Stimulated activated naive B cell treated with anti-CD40 and anti-IgM and Interleukin-4, amounts not matched to agents 10 μg/mL and 1 μg/mL and 100 μg/mL, for 72 hours (primary cell): ENCODE results near the gene GRIN2B.

Experiments
- ATAC-seq, 2 donors: fragments of 150-1000 bp; cut with Tn5 transposase; replicated peaks; 2 replicates each; pipeline ENCODE4 v1.10.0; 2021; ENCODE audit warnings: moderate library complexity in 1 of 2
- DNase-seq: peaks from one replicate; pipeline ENCODE4 v3.0.0; 2021
- H3K27ac Mint-ChIP-seq: one replicate; pipeline ENCODE4 v1.8.0; 2022; ENCODE audit warnings: mild to moderate bottlenecking, mixed read lengths
- H3K27me3 Mint-ChIP-seq, 2 donors: one replicate each; pipeline ENCODE4 v1.8.0; 2022; ENCODE audit warnings: mixed read lengths in 2 of 2
- H3K36me3 Mint-ChIP-seq, 2 donors: one replicate each; pipeline ENCODE4 v1.8.0; 2022; ENCODE audit warnings: mixed read lengths in 2 of 2, mild to moderate bottlenecking in 1 of 2
- H3K4me1 Mint-ChIP-seq, 2 donors: one replicate each; pipeline ENCODE4 v1.8.0; 2022; ENCODE audit warnings: mixed read lengths in 2 of 2, mild to moderate bottlenecking in 1 of 2
- H3K4me3 Mint-ChIP-seq, 2 donors: one replicate each; pipeline ENCODE4 v1.8.0; 2022; ENCODE audit warnings: mild to moderate bottlenecking in 2 of 2, mixed read lengths in 2 of 2, moderate library complexity in 1 of 2
- H3K9me3 Mint-ChIP-seq, 2 donors: one replicate each; pipeline ENCODE4 v1.8.0; 2022; ENCODE audit warnings: mixed read lengths in 2 of 2, mild to moderate bottlenecking in 1 of 2

GRIN2B gene

GRCh38 chr12:13976028-13976584, 5.3 kb downstream of the GRIN2B start:
- Mint-ChIP-seq H3K27ac (no peak overlapping the region), H3K9me3 (no peaks in the 10 kb centered on the region), H3K4me1 (peaks cover 8 to 13% of the 10 kb centered on the region in 2 donors), H3K4me3 (no peak overlapping the region), H3K36me3 (no peaks in the 10 kb centered on the region), H3K27me3 (peaks cover 58 to 75% of the 10 kb centered on the region in 2 donors)
- DNase-seq (no peak), ATAC-seq (no peak)

DNA sequence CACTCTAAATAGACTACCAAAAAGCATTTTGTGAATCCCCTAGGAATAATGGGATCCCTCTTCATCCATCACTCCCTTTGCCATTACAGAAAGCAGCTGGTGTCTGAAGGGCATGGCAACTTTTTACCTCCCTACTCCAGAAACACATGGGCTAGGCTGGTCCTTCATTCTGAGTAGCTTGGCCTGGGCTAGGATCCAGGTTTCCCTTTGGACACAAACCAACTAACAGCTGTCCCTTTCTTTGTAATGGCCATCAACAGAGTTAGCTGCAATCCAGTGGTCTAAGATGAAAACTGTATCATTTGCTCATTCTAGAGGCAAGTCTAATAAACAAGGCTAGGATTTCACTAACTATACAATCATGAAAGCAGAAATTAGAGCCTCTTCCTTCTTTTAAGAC, 7.4 kb downstream of the GRIN2B start:
- Mint-ChIP-seq H3K4me3 (no peak overlapping the region), H3K27ac (no peak overlapping the region), H3K4me1 (no peaks in the 10 kb centered on the region), H3K36me3 (no peaks in the 10 kb centered on the region), H3K27me3 (peaks cover 37 to 61% of the 10 kb centered on the region in 2 donors), H3K9me3 (no peaks in the 10 kb centered on the region)
- ATAC-seq: no peak
- DNase-seq: no peak

- H3K9me3 Mint-ChIP-seq: no peaks in the 10 kb centered on the region
- no peak overlapping the region for H3K27ac Mint-ChIP-seq
These were observed 10.6 kb downstream of the GRIN2B start for GRCh38 chr12:13970803-13971202.

DNA sequence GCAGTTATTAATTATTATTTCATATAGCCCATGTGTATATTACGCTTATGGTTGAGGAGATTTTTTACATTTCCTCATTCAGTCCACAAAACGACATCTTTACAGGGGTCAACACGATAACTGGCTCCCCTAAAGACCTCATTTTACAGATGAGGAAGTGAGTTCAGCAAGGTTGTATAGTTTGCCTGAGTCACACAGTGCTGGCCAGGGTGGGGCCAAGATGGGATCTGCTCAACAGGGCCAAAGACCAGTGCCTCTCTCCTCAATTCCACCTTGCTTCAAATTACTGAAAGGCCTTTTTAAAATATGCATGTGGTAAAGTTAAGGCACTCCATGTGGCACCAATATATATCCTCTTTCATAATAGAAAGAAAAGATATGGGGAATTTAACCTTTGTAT, 13.1 kb downstream of the GRIN2B start:
- Mint-ChIP-seq H3K4me3 (no peak overlapping the region), H3K9me3 (no peaks in the 10 kb centered on the region), H3K27ac (no peak overlapping the region), H3K27me3 (peaks cover 18 to 29% of the 10 kb centered on the region in 2 donors), H3K36me3 (no peaks in the 10 kb centered on the region), H3K4me1 (no peaks in the 10 kb centered on the region)
- ATAC-seq (no peak), DNase-seq (no peak)

More at GRCh38 chr12:13970803-13971202, 10.6 kb downstream of the GRIN2B start:
- no peak for ATAC-seq
- Mint-ChIP-seq H3K27me3 (peaks cover 14 to 30% of the 10 kb centered on the region in 2 donors), H3K4me3 (no peak overlapping the region), H3K4me1 (no peaks in the 10 kb centered on the region), H3K36me3 (no peaks in the 10 kb centered on the region)
- no peak for DNase-seq

- Mint-ChIP-seq H3K36me3 (no peaks in the 10 kb centered on the region), H3K9me3 (no peaks in the 10 kb centered on the region), H3K27me3 (peaks cover 29 to 30% of the 10 kb centered on the region in 2 donors), H3K27ac (no peak overlapping the region), H3K4me1 (no peaks in the 10 kb centered on the region), H3K4me3 (no peak overlapping the region)
- ATAC-seq: no peak
- no peak for DNase-seq
These were observed 16.7 kb downstream of the GRIN2B start for GRCh38 chr12:13964666-13965065.

DNA sequence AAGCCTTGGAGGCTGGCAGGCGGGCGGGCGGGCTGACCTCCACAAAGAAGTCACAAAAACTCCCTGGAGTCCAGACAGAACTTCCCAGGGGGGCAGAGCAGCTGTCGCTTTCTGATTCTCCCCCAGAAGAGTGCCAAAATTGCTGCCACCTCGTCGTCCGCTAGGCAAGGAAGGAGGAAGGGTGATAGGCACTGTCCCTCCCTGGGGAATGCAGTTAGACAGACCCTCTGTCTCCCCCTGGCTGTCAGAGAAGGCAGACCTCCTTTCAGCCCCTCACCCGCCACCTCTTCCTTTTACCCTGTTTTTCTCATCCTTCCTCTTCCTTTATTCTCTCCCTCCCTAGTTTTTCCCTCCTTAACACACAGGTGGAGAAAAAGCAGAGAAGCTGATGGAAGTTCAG, 18.7 kb downstream of the GRIN2B start:
- no peaks in the 10 kb centered on the region for H3K36me3 Mint-ChIP-seq
- H3K4me3 Mint-ChIP-seq: no peak overlapping the region
- H3K27me3 Mint-ChIP-seq: peaks cover 41 to 43% of the 10 kb centered on the region in 2 donors
- no peak overlapping the region for H3K27ac Mint-ChIP-seq
- H3K9me3 Mint-ChIP-seq: no peaks in the 10 kb centered on the region
- DNase-seq (no peak), ATAC-seq (no peak)
- H3K4me1 Mint-ChIP-seq: no peaks in the 10 kb centered on the region

DNA sequence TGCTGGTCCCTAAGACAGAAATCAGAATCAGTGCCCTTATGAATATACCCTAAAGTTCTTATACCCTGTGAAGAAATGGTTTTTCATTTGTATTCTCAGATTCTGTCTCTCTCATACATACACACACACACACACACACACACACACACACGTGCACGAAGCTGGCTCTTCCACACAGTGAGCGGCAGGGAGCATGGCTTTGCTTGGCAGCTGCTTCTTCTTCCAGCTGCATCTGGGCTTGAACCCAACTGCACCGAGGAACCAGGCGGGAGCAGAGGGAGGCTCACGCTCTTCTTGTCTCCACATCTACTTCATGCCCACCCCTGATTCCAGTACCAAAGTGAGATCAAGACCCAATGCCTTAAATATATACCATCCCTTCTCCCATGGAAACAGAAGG, 19.4 kb downstream of the GRIN2B start:
- no peaks in the 10 kb centered on the region for H3K36me3 Mint-ChIP-seq
- no peak for ATAC-seq
- H3K27me3 Mint-ChIP-seq: peaks cover 41 to 43% of the 10 kb centered on the region in 2 donors
- DNase-seq: no peak
- H3K27ac Mint-ChIP-seq: no peak overlapping the region
- no peak overlapping the region for H3K4me3 Mint-ChIP-seq
- H3K4me1 Mint-ChIP-seq: no peaks in the 10 kb centered on the region
- no peaks in the 10 kb centered on the region for H3K9me3 Mint-ChIP-seq

DNA sequence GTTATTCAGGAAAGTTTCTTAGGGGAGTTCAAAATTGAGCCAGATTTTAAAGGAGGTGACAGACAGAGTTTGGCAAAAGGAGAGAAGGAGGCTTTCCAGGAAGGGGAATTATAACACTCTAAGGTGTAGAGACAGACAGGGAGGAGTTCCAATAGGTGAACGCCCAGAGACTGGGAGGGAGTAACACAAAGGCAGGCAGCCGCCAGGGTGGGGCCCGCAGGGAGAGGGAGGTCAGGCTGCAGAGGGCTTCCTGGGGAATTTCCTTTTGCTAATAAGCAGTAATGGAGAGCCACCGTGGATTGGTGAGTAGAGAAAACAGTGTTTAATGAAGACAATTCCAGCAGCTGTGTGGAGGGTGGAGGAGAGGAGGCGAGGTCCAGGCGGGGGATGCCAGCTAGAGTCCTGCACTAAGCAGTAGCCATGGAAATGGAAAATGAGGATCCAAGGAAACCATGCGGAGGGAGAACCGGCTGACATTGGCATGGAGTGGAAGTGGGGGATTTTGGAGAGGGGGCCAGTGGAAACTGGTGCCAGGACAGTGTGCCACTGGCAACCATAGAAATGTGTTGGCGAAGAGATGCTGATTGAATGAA, 22.2 kb downstream of the GRIN2B start:
- no peaks in the 10 kb centered on the region for H3K9me3 Mint-ChIP-seq
- peaks cover 44 to 51% of the 10 kb centered on the region in 2 donors for H3K27me3 Mint-ChIP-seq
- H3K4me1 Mint-ChIP-seq: no peaks in the 10 kb centered on the region
- DNase-seq (no peak), ATAC-seq (no peak)
- no peak overlapping the region for H3K27ac Mint-ChIP-seq
- H3K4me3 Mint-ChIP-seq: no peak overlapping the region
- no peaks in the 10 kb centered on the region for H3K36me3 Mint-ChIP-seq

- Mint-ChIP-seq H3K4me1 (no peaks in the 10 kb centered on the region), H3K27me3 (peaks cover 33 to 38% of the 10 kb centered on the region in 2 donors), H3K27ac (no peak overlapping the region), H3K4me3 (no peak overlapping the region), H3K36me3 (no peaks in the 10 kb centered on the region), H3K9me3 (no peaks in the 10 kb centered on the region)
- ATAC-seq (no peak), DNase-seq (no peak)
These were observed 23.8 kb downstream of the GRIN2B start for GRCh38 chr12:13957576-13957975.

- DNase-seq (no peak), ATAC-seq (no peak)
- no peaks in the 10 kb centered on the region for H3K36me3 Mint-ChIP-seq
- peaks cover 31 to 36% of the 10 kb centered on the region in 2 donors for H3K27me3 Mint-ChIP-seq
- no peaks in the 10 kb centered on the region for H3K4me1 Mint-ChIP-seq
- no peak overlapping the region for H3K4me3 Mint-ChIP-seq
- H3K9me3 Mint-ChIP-seq: no peaks in the 10 kb centered on the region
- no peak overlapping the region for H3K27ac Mint-ChIP-seq
These were observed 25.3 kb downstream of the GRIN2B start for GRCh38 chr12:13956060-13956590.

DNA sequence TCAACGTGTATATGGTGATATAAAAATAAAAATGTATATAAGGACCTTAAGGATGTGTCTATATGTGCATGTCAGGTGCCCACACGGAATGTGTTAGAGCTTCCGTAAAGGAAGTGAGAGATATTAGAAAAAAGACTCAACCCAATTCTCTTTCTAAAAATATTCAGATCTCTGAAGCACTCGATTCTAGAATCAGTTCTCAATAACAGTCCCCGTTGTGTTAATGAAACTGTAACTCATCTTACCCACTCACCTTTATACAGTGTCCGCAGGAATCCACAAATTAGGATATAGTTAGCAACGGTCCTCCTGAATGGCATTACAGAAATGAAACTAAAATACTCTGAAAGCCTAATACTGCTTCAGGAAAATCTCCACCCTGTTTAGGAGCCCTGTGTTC, 29.3 kb downstream of the GRIN2B start:
- Mint-ChIP-seq H3K36me3 (no peaks in the 10 kb centered on the region), H3K27me3 (peaks cover 26 to 27% of the 10 kb centered on the region in 2 donors), H3K4me3 (no peak overlapping the region), H3K27ac (no peak overlapping the region), H3K4me1 (no peaks in the 10 kb centered on the region), H3K9me3 (no peaks in the 10 kb centered on the region)
- DNase-seq (no peak), ATAC-seq (no peak)

DNA sequence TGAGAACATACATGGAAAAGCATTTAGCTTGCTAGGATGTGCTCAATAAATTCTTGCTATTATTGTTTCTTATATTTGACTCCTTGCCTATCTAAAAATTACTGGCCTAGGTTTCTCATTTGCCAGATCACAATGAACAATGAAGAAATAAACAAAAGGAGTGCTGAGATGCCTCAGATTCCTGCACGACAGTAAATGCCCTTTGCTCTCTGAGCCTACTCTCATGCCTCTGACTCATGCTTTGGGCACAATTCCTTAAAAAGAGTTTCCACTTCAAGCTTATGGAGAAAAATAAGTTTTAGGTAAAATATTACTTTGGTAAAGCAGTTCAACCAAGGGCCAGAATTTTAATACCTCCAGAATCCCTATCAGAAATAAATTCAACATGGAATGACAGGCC, 30.9 kb downstream of the GRIN2B start:
- Mint-ChIP-seq H3K27me3 (peaks cover 12 to 16% of the 10 kb centered on the region in 2 donors), H3K36me3 (no peaks in the 10 kb centered on the region), H3K27ac (no peak overlapping the region), H3K4me1 (no peaks in the 10 kb centered on the region), H3K9me3 (no peaks in the 10 kb centered on the region), H3K4me3 (no peak overlapping the region)
- DNase-seq (no peak), ATAC-seq (no peak)

GRCh38 chr12:13948621-13949020, 32.8 kb downstream of the GRIN2B start:
- Mint-ChIP-seq H3K4me3 (no peak overlapping the region), H3K9me3 (no peaks in the 10 kb centered on the region), H3K27ac (no peak overlapping the region), H3K27me3 (peaks cover 20 to 22% of the 10 kb centered on the region in 2 donors), H3K4me1 (no peaks in the 10 kb centered on the region), H3K36me3 (no peaks in the 10 kb centered on the region)
- no peak for ATAC-seq
- DNase-seq: no peak

- DNase-seq (no peak), ATAC-seq (no peak)
- Mint-ChIP-seq H3K36me3 (no peaks in the 10 kb centered on the region), H3K4me3 (no peak overlapping the region), H3K27me3 (peaks cover 27 to 32% of the 10 kb centered on the region in 2 donors), H3K9me3 (no peaks in the 10 kb centered on the region), H3K27ac (no peak overlapping the region), H3K4me1 (no peaks in the 10 kb centered on the region)
These were observed 34.0 kb downstream of the GRIN2B start for GRCh38 chr12:13947276-13947946.

- no peaks in the 10 kb centered on the region for H3K4me1 Mint-ChIP-seq
- no peak for ATAC-seq
- H3K9me3 Mint-ChIP-seq: no peaks in the 10 kb centered on the region
- peaks cover 42 to 44% of the 10 kb centered on the region in 2 donors for H3K27me3 Mint-ChIP-seq
- H3K4me3 Mint-ChIP-seq: no peak overlapping the region
- no peak overlapping the region for H3K27ac Mint-ChIP-seq
- DNase-seq: no peak
- H3K36me3 Mint-ChIP-seq: no peaks in the 10 kb centered on the region
These were observed 35.8 kb downstream of the GRIN2B start for GRCh38 chr12:13945641-13946040.
